Measurements from ENCODE around the gene PPP2CA. TPM values are rescaled to one million over a fixed set of nuclear protein-coding genes. Genes with fewer than 3 reads are reported as not detected.

PPP2CA gene
- total and polyA plus RNA-seq, 8 donors, result 109 to 153 (median 135) TPM

DNA sequence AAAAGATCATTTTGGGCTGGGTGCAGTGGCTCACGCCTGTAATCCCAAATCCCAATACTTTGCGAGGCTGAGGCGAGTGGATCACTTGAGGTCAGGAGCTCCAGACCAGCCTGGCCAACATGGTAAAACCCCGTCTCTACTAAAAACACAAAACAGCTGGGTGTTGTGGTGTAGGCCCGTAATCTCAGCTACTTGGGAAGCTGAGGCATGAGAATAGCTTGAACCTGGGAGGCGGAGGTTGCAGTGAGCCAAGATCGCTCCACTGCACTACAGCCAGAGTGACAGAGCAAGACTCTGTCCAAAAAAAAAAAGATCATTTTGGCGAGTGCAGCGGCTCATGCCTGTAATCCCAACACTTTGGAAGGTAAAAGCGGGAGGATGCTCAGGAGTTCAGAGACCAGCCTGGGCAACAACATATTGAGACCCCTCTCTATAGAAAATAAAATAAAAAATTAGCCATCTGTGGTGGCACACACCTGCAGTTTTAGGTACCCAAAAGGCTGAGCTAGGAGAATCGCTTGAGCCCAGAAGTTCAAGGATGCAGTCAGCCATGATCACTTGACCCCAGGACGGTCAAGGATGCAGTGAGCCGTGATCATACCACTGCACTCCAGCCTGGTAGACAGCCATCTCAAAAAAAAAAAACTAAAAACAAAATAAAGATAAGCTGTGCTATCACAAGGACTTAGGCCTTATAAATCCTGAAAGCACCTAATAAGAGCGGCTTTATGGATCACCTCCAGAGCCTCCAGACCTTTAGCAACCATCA is 16.2 kb downstream of the PPP2CA start:
- no peak for DNase-seq
- H3K27ac ChIP-seq, result no peak overlapping the region
- no peak for ATAC-seq
- H3K4me3 ChIP-seq, result no peak overlapping the region
- no peaks in the 10 kb centered on the region for H3K27me3 ChIP-seq
- H3K4me1 ChIP-seq, result peaks cover 0 to 58% of the 10 kb centered on the region in 2 donors
- peaks cover 0 to 13% of the 10 kb centered on the region in 2 donors for H3K36me3 ChIP-seq
- no peaks in the 10 kb centered on the region for H3K9me3 ChIP-seq
- intact Hi-C loops (cut with DNase I), result no loop called here
- no peak for TF ChIP-seq CTCF (IDR thresholded peaks at IDR 0.05)

DNA sequence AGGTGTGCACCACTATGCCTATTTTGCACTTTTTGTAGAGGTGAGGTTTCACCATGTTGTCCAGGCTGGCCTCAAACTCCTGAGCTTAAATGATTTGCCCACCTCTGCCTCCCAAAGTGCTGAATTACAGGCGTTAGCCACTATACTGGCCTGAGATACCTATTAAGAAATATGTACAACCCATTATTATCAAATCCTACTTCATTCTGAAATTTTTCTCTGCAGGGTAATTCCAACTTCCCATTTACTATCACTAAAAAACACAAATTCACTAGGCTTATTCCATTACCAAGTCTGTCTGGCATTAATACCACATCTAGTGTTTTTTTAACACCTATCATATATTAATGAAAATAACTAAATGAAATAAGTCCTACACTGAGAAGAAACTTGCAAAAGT is 18.2 kb downstream of the PPP2CA start:
- no peak for DNase-seq
- no peak for TF ChIP-seq CTCF (IDR thresholded peaks at IDR 0.05)
- H3K36me3 ChIP-seq, result peaks cover 0 to 33% of the 10 kb centered on the region in 2 donors
- peaks cover 0 to 46% of the 10 kb centered on the region in 2 donors for H3K4me1 ChIP-seq
- no peak overlapping the region for H3K4me3 ChIP-seq
- no peaks in the 10 kb centered on the region for H3K9me3 ChIP-seq
- H3K27me3 ChIP-seq, result no peaks in the 10 kb centered on the region
- intact Hi-C loops (cut with DNase I), result no loop called here
- no peak overlapping the region for H3K27ac ChIP-seq
- no peak for ATAC-seq

DNA sequence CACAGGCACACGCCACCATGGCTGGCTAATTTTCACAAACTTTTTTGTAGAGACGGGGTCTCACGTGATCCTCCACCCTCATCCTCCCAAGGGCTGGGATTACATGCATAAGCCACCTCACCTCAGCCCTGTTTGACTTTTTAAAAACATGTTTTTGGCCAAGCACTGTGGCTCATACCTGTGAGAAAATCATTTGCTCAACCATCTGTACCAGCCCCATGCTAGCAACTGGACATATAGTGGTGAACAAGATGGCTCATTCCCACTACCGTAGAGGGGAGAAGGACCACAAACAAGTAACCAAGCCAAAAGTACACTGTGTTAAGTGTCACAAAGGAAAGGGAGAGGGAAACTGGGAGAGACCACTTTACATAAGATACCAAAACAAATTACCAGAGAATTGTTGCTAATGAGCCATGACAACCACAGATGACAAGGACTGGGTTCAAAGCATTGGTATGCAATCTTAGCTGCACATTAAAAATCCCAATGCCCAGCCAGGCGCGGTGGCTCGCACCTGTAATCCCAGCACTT is 19.2 kb downstream of the PPP2CA start:
- no peak for ATAC-seq
- intact Hi-C loops (cut with DNase I), result no loop called here
- TF ChIP-seq CTCF (IDR thresholded peaks at IDR 0.05), result no peak
- peaks cover 0 to 39% of the 10 kb centered on the region in 2 donors for H3K4me1 ChIP-seq
- peaks cover 0 to 41% of the 10 kb centered on the region in 2 donors for H3K36me3 ChIP-seq
- no peaks in the 10 kb centered on the region for H3K9me3 ChIP-seq
- H3K27ac ChIP-seq, result no peak overlapping the region
- no peak for DNase-seq
- no peaks in the 10 kb centered on the region for H3K27me3 ChIP-seq
- no peak overlapping the region for H3K4me3 ChIP-seq

- ATAC-seq (no peak), DNase-seq (no peak)
- H3K27ac ChIP-seq, result no peak overlapping the region
- no peaks in the 10 kb centered on the region for H3K27me3 ChIP-seq
- peaks cover 0 to 62% of the 10 kb centered on the region in 2 donors for H3K36me3 ChIP-seq
- no peak overlapping the region for H3K4me3 ChIP-seq
- peaks cover 0 to 23% of the 10 kb centered on the region in 2 donors for H3K4me1 ChIP-seq
- intact Hi-C loops (cut with DNase I), result no loop called here
- TF ChIP-seq CTCF (IDR thresholded peaks at IDR 0.05), result no peak
- no peaks in the 10 kb centered on the region for H3K9me3 ChIP-seq
Observed at GRCh38 chr5:134204575-134204974, 21.3 kb downstream of the PPP2CA start.

DNA sequence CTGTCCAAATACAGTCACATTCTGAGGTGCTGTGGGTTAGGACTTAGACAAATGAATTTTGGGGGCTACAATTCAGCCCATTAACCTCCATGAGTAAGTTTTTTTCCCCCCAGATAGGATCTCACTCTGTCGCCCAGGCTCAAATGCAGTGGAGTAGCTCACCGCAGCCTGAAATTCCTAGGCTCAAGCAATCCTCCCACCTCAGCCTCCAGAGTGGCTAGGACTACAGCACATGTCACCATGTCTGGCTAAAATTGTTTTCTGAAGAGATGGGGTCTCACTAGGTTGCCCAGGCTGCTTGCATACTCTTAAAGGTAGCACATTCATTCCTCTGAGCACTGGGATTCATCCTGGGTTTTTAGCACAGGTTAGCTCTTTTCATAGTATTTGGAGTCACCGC is 22.2 kb downstream of the PPP2CA start:
- Histone ChIP-seq H3K9me3 (no peaks in the 10 kb centered on the region), H3K27ac (no peak overlapping the region), H3K27me3 (no peaks in the 10 kb centered on the region), H3K4me3 (no peak overlapping the region), H3K4me1 (peaks cover 0 to 13% of the 10 kb centered on the region in 2 donors), H3K36me3 (peaks cover 4 to 72% of the 10 kb centered on the region in 2 donors)
- no peak for DNase-seq
- ATAC-seq, result no peak
- no peak for TF ChIP-seq CTCF (IDR thresholded peaks at IDR 0.05)
- intact Hi-C loops (cut with DNase I), result no loop called here

Measured in left lung (tissue), 10 donors.